Ecto neural progenitor cell (in vitro differentiated cells): Measurements from ENCODE around the gene TLR10.
A peak's percentile ranks its signal among the peaks of the same experiment; 100 is the strongest.

Experiments used
- DNase-seq: peaks from one replicate; pipeline ENCODE4 v3.0.0-alpha.2; 2018; ENCODE audit warnings: low spot score

The TLR10 gene

DNA sequence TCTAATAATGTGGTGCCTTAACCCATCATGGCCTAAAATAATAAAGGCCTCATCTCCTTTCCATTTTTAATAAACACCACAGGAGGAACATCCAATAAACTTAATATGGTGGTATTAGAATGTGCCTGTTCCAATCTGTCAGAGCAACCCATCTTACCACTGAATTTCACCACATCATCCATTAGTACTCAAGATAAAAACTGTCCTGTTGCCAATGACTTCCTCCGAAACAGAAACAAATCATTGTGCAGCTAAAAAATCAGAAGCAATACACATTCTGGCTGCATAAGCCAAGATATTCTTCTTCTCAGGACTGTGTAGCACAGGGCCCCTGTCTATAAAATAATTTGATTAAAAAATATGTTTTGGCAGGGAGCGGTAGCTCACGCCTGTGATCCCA is 18.5 kb downstream of the TLR10 start:
- DNase-seq, result no peak

DNA sequence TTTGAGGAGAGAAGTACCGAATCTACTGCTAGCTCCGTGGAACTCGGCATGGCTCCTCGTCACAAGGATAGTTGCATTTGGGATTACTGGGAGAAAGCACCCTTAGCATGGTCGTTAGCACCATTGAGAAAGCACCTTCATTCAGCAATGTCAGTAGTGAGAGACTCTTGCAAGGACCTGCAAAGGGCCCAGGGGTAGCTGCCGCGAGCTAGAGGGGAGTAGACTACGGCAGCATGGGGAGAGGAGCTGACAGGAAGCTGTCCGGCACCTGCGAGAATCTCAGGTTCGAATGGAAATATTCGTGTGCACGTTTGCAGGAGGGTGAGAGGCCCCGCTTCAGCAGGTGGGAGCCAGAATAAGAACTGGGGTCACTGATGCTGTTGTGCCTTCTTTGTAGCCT is 20.2 kb downstream of the TLR10 start:
- DNase-seq, result no peak

DNA sequence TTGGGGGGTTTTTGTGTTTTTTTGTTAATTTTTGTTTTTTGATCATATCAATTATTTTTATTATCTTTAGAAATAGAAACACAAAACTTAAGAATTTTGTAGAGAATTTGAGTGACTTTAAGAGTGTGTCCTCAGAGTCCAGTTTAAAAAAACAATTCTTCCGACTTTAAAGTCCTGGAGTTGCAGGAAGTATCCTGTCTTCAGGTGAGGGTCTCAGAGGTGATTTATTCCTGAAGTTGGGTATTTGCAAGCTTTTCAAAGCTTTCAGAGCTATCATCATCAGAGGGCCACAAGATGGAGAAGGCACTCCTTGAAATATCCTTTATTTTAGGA is 23.0 kb downstream of the TLR10 start:
- no peak for DNase-seq

DNA sequence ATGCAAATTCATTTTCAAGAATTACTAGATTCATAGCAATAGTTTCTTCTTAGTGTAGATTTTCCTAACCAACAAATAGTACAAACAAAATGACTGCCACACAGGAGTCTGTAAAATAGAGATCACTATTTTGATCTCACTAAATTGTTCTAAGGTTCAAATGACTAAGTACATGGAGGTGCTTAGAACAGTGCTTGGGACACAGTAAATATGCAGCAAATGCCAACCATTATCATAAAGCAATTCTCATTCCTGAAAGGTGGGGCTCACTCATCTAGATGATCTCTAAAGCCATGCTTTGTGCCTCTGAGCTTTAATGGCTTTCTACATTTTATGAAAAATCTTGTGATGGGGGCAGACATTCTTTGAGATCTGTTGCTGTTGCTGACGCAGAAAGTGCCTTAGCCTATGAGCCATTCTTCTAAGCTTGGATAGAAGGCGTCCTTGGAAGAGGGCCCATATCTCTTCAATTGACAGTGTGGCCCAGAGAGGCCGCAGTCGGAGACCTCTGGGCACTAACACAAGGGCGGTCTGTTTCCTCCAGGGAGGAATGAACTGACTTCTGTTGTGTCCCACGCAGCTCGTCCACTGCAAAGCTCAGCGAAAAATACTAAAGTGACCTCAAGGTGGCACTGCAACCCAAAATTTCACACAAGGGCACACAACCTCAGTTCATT is 23.5 kb downstream of the TLR10 start:
- DNase-seq, result peak; percentile 66

DNA sequence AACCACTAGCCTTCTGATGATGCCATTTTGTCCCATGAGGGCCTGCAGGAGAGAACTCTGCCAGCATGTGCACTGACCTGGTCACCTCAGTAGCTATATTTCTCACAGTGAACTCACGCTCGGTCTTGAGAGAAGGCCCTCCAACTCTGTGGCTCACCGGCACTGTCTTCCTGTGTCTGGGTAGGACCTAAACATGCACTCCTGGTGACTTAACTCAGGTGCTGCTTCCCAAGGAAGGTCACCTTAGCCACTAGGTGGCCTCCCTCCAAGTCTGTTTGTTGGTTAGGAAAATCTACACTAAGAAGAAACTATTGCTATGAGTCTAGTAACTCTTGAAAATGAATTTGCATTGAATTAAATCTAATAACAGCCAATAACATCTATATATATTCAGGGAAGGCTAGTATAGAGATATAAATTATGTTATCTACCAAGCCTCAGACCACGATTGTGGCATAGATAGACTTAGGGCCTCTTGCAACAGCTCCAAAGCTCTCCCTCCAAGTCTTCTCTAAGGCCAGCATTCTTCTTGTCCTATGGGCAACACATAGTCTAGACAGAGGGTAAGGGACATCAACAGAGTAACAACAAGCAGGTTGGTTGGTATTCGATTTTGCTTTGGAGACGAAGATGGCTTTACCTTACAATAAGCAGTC is 24.7 kb downstream of the TLR10 start:
- DNase-seq, result no peak

DNA sequence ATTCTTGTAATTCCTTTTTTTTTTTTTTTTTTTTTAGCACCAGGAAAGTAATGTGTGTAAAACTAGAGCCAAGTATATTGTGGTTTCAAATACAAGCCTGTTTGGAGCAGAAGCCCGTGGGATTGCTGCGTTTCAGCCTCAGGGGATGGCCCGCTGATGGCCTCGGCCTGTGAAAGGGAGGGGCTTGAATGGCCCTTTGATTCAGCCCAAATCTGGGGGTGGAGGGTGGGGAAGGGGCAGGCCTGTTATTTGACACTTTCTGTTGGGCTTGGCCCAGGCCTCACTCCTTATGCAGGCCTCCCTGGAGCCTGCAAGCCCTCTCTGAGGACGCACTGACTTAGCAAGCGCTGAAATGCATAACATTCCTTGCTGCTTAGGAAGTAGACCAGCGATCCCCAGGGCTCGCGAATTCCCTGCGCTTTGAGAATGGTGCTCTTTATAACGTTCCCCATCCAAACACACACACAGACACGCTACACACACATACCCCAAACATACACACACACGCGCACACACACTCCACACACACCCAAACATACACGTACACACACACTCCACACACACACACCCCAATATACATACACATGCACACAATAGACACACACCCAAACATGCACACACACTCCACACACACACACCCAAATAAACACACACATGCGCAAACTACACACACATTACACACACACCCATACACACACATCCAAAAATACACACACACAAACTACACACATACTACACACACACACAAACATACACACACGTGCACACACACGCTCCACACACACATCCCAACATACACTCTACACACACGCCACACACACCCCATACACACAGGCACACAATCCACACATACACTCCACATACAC is 29.6 kb downstream of the TLR10 start:
- DNase-seq, result peak; percentile 93

DNA sequence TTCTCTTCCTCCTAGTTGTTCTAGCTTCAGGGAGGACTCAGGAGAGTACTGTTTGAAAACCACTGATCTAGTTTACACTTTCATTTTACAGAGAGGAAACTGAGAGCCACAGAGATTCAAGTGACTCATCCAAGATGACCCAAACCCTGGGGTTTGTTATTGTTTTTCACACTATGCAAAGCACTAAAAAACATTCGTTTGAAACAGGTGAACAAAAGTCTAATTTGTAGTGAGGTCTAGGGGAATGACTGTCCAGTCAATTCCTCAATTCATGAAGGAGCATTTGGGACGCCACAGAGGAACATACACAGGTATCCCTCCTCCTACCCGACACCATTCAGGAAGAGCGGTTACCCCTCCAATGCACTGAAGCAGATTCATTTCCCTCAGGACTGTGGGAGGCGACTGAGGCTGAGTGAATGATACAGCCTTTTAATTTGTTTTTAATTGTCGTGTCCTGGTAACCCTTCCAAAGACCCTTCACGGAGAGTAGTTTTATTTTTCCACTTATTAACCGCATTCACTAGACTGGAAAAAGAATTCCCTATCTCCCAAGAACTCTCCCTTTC is 30.3 kb downstream of the TLR10 start:
- DNase-seq, result no peak

DNA sequence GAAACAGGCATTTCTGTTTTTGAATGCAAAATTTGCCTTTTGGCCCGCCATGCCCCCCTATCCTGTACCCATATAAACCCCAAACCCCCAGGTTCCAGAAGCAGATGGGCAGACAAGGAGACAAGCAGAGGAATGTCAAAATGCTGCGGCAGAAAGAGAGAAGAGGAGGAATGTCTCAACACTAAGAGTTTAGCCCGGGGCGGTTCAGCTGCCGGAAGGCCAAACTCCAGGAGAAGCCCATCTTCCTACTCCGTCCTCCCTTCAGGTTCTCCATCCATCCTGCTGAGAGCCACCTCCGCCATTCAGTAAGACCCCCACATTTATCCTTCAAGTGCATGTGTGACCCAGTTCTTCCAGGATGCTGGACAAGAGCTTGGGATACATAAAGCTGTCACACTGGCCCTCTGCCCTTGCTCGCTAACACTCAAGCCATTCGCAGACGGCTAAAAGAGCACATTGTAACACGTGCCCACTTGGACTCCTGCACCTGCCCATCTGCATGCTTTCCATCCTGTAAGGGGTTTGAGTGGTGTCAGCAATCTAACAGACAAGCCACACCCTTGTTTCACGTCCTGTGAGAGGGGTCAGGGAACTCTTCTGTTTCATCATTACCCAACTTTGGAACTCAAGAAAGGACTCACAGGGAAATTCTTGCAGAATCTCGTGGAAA is 31.3 kb downstream of the TLR10 start:
- no peak for DNase-seq

DNA sequence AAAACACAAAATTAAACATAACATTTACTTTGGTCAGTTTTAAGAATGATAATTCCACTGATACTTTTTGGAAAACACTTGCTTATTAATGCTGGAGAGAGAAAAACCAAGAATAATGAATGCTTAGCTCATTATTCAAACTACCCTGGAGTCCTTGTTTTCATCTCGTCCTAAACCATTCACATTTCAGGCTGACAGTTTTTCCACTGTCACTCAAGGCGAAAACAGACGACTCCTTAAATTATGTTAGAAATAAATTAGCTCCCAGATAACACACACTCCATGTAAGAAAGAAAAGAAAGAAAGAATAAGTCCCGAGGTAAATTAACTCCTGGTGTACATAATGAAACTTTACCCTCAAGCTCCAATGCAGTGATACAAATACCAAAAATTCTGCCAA is 33.5 kb downstream of the TLR10 start:
- DNase-seq, result no peak

DNA sequence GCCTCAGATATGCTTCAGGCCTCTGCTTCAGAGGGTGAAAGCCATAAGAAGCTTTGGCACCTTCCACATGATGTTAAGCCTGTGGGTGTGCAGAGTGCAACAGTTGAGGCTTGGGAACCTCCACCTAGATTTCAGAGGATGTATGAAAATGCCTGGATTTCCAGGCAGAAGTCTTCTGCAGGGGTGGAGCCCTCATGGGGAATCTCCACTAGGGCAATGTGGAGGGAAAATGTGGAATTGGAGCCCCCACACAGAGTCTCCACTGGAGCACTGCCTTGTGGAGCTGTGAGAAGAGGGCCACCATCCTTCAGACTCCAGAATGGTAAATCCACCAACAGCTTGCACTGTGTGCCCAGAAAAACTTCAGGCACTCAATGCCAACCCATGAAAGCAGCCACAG is 35.2 kb downstream of the TLR10 start:
- no peak for DNase-seq

DNA sequence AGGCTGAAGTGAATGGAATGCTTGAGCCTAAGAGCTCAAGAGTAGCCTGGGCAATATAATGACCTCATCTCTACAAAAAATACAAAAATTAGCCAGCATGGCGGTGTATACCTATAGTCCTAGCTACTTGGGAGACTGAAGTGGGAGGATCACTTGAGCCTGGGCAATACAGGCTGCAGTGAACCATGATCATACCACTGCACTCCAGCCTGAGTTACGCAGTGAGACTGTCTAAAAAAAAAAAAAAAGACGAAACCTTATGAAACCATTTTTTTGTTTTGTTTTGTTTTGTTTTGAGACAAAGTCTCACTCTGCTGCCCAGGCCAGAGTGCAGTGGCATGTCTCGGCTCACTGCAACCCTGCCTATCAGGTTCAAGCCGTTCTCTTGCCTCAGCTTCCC is 36.9 kb downstream of the TLR10 start:
- DNase-seq, result no peak

DNA sequence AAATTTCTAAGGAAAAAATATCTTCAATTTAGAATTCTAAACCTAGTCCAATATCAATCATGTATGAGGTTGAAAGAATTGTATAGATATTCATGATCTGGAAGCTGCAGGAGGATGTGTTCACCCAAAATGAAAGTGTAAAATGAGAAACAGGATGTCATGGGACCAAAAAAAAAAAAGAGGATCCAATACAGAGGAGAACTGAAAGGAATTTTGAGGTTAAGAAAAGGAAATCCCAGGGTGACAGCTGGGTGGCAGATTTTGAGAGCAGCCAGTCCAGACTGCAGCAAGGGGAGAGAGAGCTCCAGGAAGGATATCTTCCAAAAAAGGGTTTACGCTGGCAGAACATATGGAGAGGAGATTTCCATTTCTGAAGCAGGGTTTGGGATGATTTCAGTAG is 38.9 kb downstream of the TLR10 start:
- DNase-seq, result no peak

DNA sequence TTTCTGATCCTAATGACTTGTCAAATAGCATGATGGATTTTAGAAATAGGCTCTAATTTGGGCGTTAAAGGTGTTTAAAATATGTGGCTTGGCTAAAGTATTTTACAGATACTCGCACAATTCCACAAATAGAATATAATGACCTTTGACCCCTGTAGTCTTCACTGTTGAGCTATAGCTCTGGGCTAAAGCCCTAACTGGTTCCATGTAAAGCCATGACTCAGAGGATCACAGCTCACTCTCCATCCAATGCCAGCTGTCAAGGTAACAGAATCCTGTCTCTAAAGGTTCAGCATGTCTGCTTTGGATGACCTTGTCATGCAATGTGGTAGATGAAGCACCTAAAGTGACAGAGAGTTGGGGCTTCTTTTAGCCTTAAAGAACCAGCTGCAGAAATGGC is 42.5 kb downstream of the TLR10 start:
- DNase-seq, result no peak

DNA sequence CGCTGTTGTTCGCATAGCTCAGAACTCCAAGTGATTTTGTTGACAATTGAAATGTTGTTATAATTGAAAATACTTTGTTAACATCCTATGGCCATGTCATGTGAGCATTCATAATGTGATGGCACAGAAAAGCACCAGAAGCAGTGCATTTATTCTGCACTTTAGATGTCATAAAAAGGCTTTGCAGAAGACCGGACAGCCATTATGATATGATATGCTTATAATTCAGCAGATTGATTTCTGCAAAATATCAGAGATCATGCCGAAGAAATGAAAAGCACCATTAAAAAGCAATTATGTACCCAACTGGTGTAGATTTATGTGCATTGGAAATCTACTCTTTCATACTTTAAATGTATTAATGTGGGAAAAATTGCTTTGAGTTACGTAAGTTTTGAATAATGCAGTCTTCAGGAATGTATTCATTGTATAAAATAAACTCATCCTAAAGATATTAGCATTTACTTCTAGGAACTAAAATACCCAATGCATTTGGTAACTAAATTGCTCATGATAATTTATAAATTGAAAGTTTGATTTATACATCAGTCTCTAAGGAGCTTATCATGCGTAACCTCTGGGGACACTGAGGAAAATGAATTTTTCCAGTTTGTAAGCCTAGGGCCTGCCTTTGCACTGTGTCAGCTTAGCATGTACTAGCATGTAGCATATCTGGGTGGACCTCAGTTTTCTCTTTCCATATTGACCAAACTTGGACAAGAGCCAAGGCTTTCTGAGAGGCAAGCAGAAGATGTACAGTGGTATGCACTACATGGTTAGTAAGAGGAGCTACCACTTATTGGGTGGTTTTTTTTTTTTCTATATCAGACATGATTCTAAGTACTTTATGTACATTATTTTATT is 43.6 kb downstream of the TLR10 start:
- no peak for DNase-seq

DNA sequence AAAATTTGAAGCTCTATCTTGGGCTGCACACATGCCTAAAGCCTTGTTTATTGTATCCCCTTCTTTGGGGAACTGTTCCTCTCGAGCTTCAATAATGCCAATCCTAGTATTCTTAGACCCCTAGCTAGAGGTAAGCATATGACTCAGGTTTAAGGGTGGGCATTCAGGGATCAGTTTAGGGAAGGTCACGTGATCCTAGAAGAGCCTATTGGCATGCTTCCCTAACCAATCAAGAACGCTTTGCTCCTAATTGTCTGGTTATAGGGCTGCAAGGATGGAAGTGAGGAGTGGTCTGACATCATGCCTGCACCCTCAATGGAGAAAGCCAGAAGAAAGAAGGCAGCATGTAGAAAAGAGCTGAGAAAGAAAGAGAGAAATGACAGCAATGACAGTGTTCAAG is 46.9 kb downstream of the TLR10 start:
- no peak for DNase-seq

DNA sequence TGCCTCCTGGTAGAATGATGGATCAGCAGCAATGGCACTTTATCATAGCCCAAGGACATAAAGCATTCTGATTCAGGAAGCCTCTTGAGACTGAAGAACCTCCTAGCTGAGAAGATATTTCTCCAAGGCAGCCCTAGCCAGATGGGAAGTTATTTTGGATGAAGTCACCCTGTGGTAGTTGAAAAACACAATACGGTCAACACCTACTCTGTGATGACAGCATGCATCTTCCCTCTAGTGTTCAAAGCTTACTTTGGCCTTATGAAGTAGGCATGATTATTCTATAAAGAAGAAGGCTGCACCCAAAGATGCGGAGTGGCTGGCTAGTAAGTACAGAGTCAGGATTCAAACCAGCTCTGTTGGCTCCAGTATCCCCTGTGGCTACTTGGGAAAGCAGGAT is 47.9 kb downstream of the TLR10 start:
- no peak for DNase-seq

DNA sequence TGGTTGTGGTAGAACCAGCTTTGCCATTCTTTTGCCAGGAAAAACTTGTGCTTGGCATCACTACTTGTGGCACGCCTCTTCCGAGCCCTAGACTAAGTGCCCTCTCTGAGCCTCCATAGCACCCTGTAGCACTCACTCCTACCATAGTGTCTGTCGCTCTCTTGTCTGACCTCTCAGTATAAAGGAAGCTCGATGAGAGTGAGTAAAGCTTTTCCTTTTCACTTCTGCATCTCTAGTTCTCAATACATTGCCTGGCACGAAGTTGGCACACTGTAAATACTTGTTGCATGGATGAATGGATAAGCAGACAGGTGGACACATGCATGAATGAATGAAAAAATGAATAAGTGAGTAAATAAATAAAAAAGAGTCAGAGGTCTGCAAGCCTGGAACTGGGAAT is 48.3 kb downstream of the TLR10 start:
- no peak for DNase-seq

DNA sequence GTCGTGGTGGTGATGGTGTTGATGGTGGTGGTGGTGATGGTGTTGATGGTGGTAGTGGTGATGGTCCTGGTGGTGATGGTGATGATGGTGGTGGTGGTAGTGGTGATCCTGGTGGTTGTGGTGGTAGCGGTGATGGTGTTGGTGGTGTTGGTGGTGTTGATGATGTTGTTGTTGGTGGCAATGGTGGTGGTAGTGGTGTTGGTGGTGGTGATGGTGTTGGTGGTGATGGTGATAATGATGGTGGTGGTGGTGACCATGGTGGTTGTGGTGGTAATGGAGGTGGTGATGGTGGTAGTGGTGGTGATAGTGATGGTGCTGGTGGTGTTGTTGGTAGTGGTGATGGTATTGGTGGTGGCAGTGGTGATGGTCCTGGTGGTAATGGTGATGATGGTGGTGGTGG is 49.1 kb downstream of the TLR10 start:
- DNase-seq, result no peak

DNA sequence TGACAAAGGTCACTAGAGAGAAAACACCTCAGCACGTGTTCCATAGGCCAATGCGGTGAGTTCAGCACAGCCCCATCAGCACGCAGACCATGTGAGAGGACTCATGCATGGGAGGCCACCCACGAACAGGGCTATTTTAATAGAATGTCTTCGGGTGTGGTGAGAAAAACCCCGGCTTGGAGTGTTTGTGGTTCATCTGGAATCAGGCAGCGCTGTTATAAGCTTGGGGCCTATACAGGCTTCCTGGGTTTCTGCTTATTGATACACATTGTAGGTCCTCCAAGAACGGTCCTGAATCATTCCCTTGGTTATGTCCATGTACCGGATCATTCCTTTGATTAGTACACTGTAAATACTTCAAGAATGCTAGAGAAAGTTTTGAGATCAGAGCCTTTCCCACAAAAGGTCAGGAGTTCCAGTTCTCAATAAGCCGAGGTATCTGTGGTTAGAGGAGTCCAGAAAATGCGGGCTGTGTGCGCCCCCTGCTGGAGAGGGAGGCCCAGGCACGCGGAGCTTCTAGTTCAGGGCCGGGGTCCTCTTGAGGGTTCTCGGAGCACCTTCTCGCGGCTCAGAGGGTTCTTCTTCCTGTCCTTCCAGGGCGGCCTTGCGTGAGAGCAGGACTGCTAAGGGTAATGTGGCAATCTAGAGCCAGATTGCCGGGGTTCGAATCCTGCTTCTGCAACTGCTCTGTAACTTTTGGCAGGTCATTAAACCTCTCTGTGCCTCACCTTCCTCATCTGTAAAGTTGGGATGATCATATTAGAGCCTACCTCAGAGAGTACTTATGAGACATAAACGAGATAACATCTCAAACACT is 51.8 kb downstream of the TLR10 start:
- DNase-seq, result peak; percentile 91

DNA sequence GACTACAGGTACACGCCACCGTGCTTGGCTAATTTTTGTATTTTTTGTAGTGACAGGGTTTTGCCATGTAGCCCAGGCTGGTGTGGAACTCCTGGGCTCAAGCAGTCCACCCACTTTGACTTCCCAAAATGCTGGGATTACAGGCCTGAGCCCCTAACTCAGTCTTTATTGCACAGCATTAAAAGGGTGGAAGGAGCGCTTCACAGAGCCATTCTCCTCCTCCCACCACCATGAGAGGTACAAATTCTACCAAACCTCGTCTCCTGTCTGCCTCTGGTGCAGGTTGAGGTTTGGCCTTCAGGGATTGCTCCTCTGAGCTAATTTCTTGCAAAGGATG is 52.3 kb downstream of the TLR10 start:
- DNase-seq, result no peak

DNA sequence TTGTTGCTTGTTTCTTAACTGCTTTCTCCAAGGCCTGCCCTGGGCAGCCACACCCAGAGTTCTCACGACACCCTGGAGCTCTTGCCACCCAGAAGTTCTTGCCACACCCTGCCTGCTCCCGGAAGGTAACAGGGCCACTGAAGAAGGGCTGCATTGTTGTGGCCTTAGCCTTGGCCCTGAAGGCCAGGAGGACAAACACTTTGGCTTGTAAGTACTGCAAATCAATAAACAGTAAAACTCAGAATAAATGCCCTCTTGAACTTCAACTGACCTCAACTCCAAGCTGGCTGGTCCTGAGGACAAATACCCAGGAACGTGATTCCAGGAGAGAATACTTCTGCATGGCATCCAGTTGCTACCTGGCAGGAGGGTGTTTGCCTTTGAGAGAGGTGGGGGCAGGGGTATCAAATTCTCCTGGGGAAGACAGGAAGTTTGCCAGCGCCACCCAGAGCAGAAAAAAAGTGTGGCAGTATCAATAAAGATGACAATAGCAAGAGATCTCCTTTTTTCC is 54.1 kb downstream of the TLR10 start:
- no peak for DNase-seq
